B cell (primary cell): ENCODE data around the gene PHF21B. TPM values are rescaled to one million over a fixed set of nuclear protein-coding genes. Genes with fewer than 3 reads are reported as not detected.

Experiments used
- ATAC-seq: fragments of 200-7000 bp; cut with Tn5 transposase; one replicate; pipeline ENCODE4 v1.10.0; 2021; ENCODE audit warnings: low read depth, mild to moderate bottlenecking, moderate number of reproducible peaks, moderate library complexity
- CTCF ChIA-PET: fragments of 350-600 bp; sonication (Branson Sonifier 250); formaldehyde crosslinking; loops from one replicate; lab custom pipeline; 2021; ENCODE audit warnings: antibody characterized with exemption, inconsistent platforms; lab: Charles Lee
- POLR2A ChIA-PET: fragments of 350-600 bp; sonication (Branson Sonifier 250); formaldehyde crosslinking; loops from one replicate; lab custom pipeline; 2021; ENCODE audit warnings: antibody characterized with exemption; lab: Charles Lee
- DNase-seq: peaks from one replicate; pipeline ENCODE4 v3.0.0; 2013
- H2AFZ ChIP-seq: 2 replicates; pipeline ENCODE4 v1.6.1; 2012; ENCODE audit warnings: mild to moderate bottlenecking, low read depth, low read length; ENCODE audit not compliant: insufficient read depth, poor library complexity, severe bottlenecking
- H3K27ac ChIP-seq, 2 donors: 1 replicate in 1 of 2; 2 replicates in 1 of 2; pipeline ENCODE4 v1.5.1; 2012 to 2013; ENCODE audit warnings: low read length in 2 of 2, mild to moderate bottlenecking in 2 of 2, moderate library complexity in 1 of 2
- H3K27me3 ChIP-seq, 4 experiments: fragments of 200-600 bp in 1 of 4; sonication (generic) in 1 of 4; replicated peaks in 1 of 4; 1 replicate in 2 of 4; 2 replicates in 2 of 4; pipeline versions ENCODE4 v1.6.1 to v1.7.0; 2013 to 2016; ENCODE audit warnings: low read length in 3 of 4, mild to moderate bottlenecking in 2 of 4, mixed read lengths in 1 of 4, moderate library complexity in 1 of 4; ENCODE audit not compliant: insufficient read depth in 4 of 4, control insufficient read depth in 3 of 4; ENCODE audit errors: control extremely low read depth in 1 of 4
- H3K36me3 ChIP-seq, 2 experiments: replicated peaks in 1 of 2; 1 replicate in 1 of 2; 2 replicates in 1 of 2; pipeline versions ENCODE4 v1.6.1 to v1.7.1; 2013; ENCODE audit warnings: low read length in 1 of 2; ENCODE audit not compliant: insufficient read depth in 2 of 2, control insufficient read depth in 1 of 2; ENCODE audit errors: control extremely low read depth in 1 of 2, extremely low read depth in 1 of 2
- H3K4me1 ChIP-seq, 2 donors: fragments of 200-600 bp in 1 of 2; sonication (generic) in 1 of 2; 1 replicate in 1 of 2; 2 replicates in 1 of 2; pipeline versions ENCODE4 v1.5.1 to v1.6.1; 2013 to 2017; ENCODE audit warnings: low read length in 2 of 2; ENCODE audit not compliant: control insufficient read depth in 2 of 2, insufficient read depth in 2 of 2
- H3K4me2 ChIP-seq: replicated peaks from 2 replicates; pipeline ENCODE3; 2012; ENCODE audit warnings: mild to moderate bottlenecking, low read depth, low read length; ENCODE audit not compliant: poor library complexity, severe bottlenecking
- H3K4me3 ChIP-seq, 5 experiments: fragments of 200-600 bp in 1 of 5; sonication (generic) in 1 of 5; 1 replicate in 3 of 5; 2 replicates in 2 of 5; pipeline versions ENCODE4 v1.5.1 to v1.7.0; 2011 to 2016; ENCODE audit warnings: low read length in 4 of 5, mild to moderate bottlenecking in 4 of 5, low read depth in 2 of 5, control low read depth in 1 of 5, moderate library complexity in 1 of 5; ENCODE audit not compliant: insufficient read depth in 1 of 5; ENCODE audit errors: control extremely low read depth in 1 of 5, extremely low read depth in 1 of 5
- H3K79me2 ChIP-seq: fragments of 200-600 bp; sonication (generic); one replicate; pipeline ENCODE4 v1.6.0; 2016; ENCODE audit warnings: low read length; ENCODE audit not compliant: control insufficient read depth, insufficient read depth
- H3K9ac ChIP-seq: fragments of 200-600 bp; sonication (generic); 2 replicates; pipeline ENCODE4 v1.6.1; 2017; ENCODE audit warnings: mild to moderate bottlenecking, low read length, moderate library complexity
- H3K9me3 ChIP-seq, 3 donors: one replicate each; pipeline versions ENCODE4 v1.6.1 to v1.7.1; 2013; ENCODE audit warnings: low read length in 2 of 3; ENCODE audit not compliant: control insufficient read depth in 2 of 3, insufficient read depth in 1 of 3; ENCODE audit errors: control extremely low read depth in 1 of 3
- H4K20me1 ChIP-seq: 2 replicates; pipeline ENCODE4 v1.6.0; 2012; ENCODE audit warnings: mild to moderate bottlenecking, low read length; ENCODE audit not compliant: insufficient read depth, control insufficient read depth, poor library complexity, severe bottlenecking
- H3K27ac Mint-ChIP-seq: one replicate; pipeline ENCODE4 v1.8.0; 2021; ENCODE audit warnings: mixed read lengths
- H3K27me3 Mint-ChIP-seq: one replicate; pipeline ENCODE4 v1.8.0; 2021; ENCODE audit warnings: mixed read lengths
- H3K4me1 Mint-ChIP-seq: one replicate; pipeline ENCODE4 v1.8.0; 2021; ENCODE audit warnings: mixed read lengths
- H3K4me3 Mint-ChIP-seq: one replicate; pipeline ENCODE4 v1.8.0; 2021; ENCODE audit warnings: mixed read lengths
- H3K9me3 Mint-ChIP-seq: one replicate; pipeline ENCODE4 v1.8.0; 2022; ENCODE audit warnings: mixed read lengths; ENCODE audit not compliant: insufficient read depth
- EZH2 ChIP-seq: IDR thresholded peaks from 2 replicates; pipeline ENCODE4 v1.6.1; 2012; ENCODE audit warnings: borderline replicate concordance, low read depth, mild to moderate bottlenecking, moderate library complexity, low read length; ENCODE audit not compliant: insufficient read depth, poor library complexity, severe bottlenecking
- WGBS: methylation state at CpG from one replicate; pipeline ENCODE4 v1.1.5; 2013; ENCODE audit warnings: missing lambda C conversion rate; ENCODE audit not compliant: insufficient coverage; 5-methylcytosine and 5-hydroxymethylcytosine counted together
- intact Hi-C: fragments of 100-400 bp; cut with micrococcal nuclease; formaldehyde crosslinking; loops from one replicate; pipeline ENCODE4 v1.10.0; 2022
- polyA plus RNA-seq: library from polyadenylated mRNA; depleted of rRNA; stranded (reverse); fragments of >200 nt; gene quantifications from 2 replicates; pipeline ENCODE4 v1.2.3, GENCODE V29; 2012
- total RNA-seq, 2 donors: library from RNA; stranded (reverse); fragments of 120-200 nt in 1 of 2; gene quantifications; 1 replicate in 1 of 2; 2 replicates in 1 of 2; pipeline versions ENCODE4 v1.2.3 to v1.2.4, GENCODE V29; 2013 to 2022
- TF ChIP-seq, protein P1 (sequence below): fragments of 200-600 bp; IDR thresholded peaks from one replicate; pipeline ENCODE4 v1.8.0; 2022; ENCODE audit warnings: antibody characterized with exemption, mild to moderate bottlenecking

PHF21B gene
- total and polyA plus RNA-seq, 2 donors (not counting 1 experiment from before 2014, with no cell fraction given), result not detected

DNA sequence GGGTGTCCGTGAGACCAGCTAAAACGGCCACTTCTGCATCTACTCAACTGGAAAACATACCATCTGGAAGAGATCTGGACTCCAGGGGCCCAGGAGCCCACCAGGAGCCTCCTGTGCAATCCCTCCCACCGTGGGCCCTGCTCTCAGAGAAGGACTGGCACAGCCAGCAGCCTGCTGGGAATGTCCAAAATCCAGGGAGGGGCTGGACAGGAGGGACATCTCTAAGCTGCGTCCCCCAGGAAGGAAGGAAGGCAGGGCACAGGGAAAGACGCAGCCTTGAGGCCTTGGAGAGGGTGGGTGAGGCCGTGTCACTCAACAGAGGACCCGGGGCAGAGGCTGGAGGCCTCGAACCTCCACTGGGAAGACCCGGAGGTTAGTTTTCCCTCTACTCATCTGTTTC lies 78.0 kb downstream of the PHF21B start:
- peaks cover 2% of the 10 kb centered on the region for H3K27me3 Mint-ChIP-seq
- H3K4me1 Mint-ChIP-seq, result no peaks in the 10 kb centered on the region
- H2AFZ ChIP-seq, result no peak overlapping the region
- H3K27ac ChIP-seq, result no peak overlapping the region
- no peaks in the 10 kb centered on the region for H3K36me3 ChIP-seq
- TF ChIP-seq EZH2, result no peak
- TF ChIP-seq, protein P1, sequence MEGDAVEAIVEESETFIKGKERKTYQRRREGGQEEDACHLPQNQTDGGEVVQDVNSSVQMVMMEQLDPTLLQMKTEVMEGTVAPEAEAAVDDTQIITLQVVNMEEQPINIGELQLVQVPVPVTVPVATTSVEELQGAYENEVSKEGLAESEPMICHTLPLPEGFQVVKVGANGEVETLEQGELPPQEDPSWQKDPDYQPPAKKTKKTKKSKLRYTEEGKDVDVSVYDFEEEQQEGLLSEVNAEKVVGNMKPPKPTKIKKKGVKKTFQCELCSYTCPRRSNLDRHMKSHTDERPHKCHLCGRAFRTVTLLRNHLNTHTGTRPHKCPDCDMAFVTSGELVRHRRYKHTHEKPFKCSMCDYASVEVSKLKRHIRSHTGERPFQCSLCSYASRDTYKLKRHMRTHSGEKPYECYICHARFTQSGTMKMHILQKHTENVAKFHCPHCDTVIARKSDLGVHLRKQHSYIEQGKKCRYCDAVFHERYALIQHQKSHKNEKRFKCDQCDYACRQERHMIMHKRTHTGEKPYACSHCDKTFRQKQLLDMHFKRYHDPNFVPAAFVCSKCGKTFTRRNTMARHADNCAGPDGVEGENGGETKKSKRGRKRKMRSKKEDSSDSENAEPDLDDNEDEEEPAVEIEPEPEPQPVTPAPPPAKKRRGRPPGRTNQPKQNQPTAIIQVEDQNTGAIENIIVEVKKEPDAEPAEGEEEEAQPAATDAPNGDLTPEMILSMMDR, result no peak
- intact Hi-C loops, result no loop called here
- no peak overlapping the region for H3K4me3 ChIP-seq
- CTCF ChIA-PET, result no interaction called here
- H3K4me3 Mint-ChIP-seq, result no peak overlapping the region
- DNase-seq (no peak), ATAC-seq (no peak)
- no peaks in the 10 kb centered on the region for H3K4me1 ChIP-seq
- POLR2A ChIA-PET, result no interaction called here
- H3K4me2 ChIP-seq, result no peak overlapping the region
- H3K79me2 ChIP-seq, result no peaks in the 10 kb centered on the region
- no peaks in the 10 kb centered on the region for H3K27me3 ChIP-seq
- no peaks in the 10 kb centered on the region for H3K9me3 ChIP-seq
- H3K27ac Mint-ChIP-seq, result no peak overlapping the region
- no peak overlapping the region for H3K9ac ChIP-seq
- 68% methylated on average over 5 of the region's 9 CpGs for WGBS
- no peaks in the 10 kb centered on the region for H3K9me3 Mint-ChIP-seq
- H4K20me1 ChIP-seq, result no peaks in the 10 kb centered on the region

DNA sequence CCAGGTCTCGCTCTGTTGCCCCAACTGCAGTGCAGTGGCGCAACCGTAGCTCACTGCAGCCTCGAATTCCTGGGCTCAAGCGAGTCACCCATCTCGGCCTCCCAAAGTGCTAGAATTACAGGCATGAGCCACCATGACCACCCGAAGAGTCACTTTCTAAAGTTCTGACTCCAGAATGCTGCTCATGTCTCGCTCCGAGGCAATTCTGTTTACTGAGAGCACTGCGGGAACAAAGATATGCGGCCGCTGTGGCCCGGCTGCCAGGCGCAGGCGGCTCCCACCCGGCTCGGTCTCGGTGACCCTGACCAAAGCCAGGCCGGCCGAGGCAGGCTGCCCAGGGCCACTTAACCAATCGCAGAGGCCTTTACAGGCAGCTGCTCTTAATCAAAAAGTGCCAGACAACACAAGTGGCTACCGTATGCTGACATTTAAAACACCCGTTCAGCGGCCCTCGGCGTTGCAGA lies 78.7 kb downstream of the PHF21B start:
- Histone ChIP-seq H3K36me3 (no peaks in the 10 kb centered on the region), H3K4me1 (no peaks in the 10 kb centered on the region), H3K27me3 (no peaks in the 10 kb centered on the region), H4K20me1 (no peaks in the 10 kb centered on the region), H3K79me2 (no peaks in the 10 kb centered on the region), H3K9ac (no peak overlapping the region), H3K9me3 (no peaks in the 10 kb centered on the region), H2AFZ (no peak overlapping the region), H3K4me3 (no peak overlapping the region), H3K4me2 (no peak overlapping the region), H3K27ac (no peak overlapping the region)
- 94% methylated on average over 21 of the region's 26 CpGs for WGBS
- POLR2A ChIA-PET, result no interaction called here
- Mint-ChIP-seq H3K9me3 (no peaks in the 10 kb centered on the region), H3K27me3 (peaks cover 2% of the 10 kb centered on the region), H3K4me3 (no peak overlapping the region), H3K4me1 (no peaks in the 10 kb centered on the region), H3K27ac (no peak overlapping the region)
- DNase-seq, result no peak
- no peak for ATAC-seq
- intact Hi-C loops, result no loop called here
- TF ChIP-seq, protein P1, result no peak
- no peak for TF ChIP-seq EZH2
- CTCF ChIA-PET, result no interaction called here
